Suprapubic skin (tissue), 4 donors: ENCODE measurements around the gene PARVA. TPM values are rescaled to one million over a fixed set of nuclear protein-coding genes. Genes with fewer than 3 reads are reported as not detected.

Experiments used
- DNase-seq, 2 donors: peaks; one replicate each; pipeline ENCODE4 v3.0.0-alpha.2; 2019; ENCODE audit warnings: low spot score in 2 of 2
- H3K27ac ChIP-seq: fragments of 200-600 bp; sonication (generic); one replicate; pipeline ENCODE4 v1.5.1; 2019
- H3K27me3 ChIP-seq: fragments of 200-600 bp; sonication (generic); one replicate; pipeline ENCODE4 v1.5.1; 2019
- H3K36me3 ChIP-seq: fragments of 200-600 bp; sonication (generic); one replicate; pipeline ENCODE4 v1.5.1; 2019
- H3K4me1 ChIP-seq: fragments of 200-600 bp; sonication (generic); one replicate; pipeline ENCODE4 v1.5.1; 2019
- H3K4me3 ChIP-seq: fragments of 200-600 bp; sonication (generic); one replicate; pipeline ENCODE4 v1.5.1; 2019; ENCODE audit warnings: mild to moderate bottlenecking
- H3K9me3 ChIP-seq: fragments of 200-600 bp; sonication (generic); one replicate; pipeline ENCODE4 v1.5.1; 2019
- EP300 ChIP-seq: sonication (generic); formaldehyde crosslinking; IDR thresholded peaks from one replicate; pipeline ENCODE4 v1.6.1; 2017; ENCODE audit warnings: antibody characterized with exemption
- POLR2A ChIP-seq, 2 donors: fragments of 450-650 bp; IDR thresholded peaks; one replicate each; pipeline ENCODE4 v1.6.1; 2017; ENCODE audit warnings: antibody characterized with exemption in 2 of 2, mild to moderate bottlenecking in 2 of 2, moderate library complexity in 2 of 2
- POLR2AphosphoS5 ChIP-seq, 3 donors: sonication (generic); formaldehyde crosslinking; IDR thresholded peaks; one replicate each; pipeline ENCODE4 v1.6.1; 2017; ENCODE audit warnings: antibody characterized with exemption in 3 of 3
- WGBS: methylation state at CpG from one replicate; pipeline ENCODE4 v1.1.5; 2018; 5-methylcytosine and 5-hydroxymethylcytosine counted together
- total RNA-seq, 4 donors: library from RNA; depleted of rRNA; stranded (reverse); fragments of >200 nt; gene quantifications; one replicate each; pipeline ENCODE4 v1.1.0, GENCODE V29; 2016
- TF ChIP-seq, protein P1 (sequence below), 2 donors: fragments of 200-600 bp in 1 of 2; fragments of 450-650 bp in 1 of 2; sonication (generic) in 1 of 2; IDR thresholded peaks; one replicate each; pipeline ENCODE4 v1.5.1; 2016 to 2019; ENCODE audit warnings: antibody characterized with exemption in 2 of 2, mild to moderate bottlenecking in 1 of 2, moderate library complexity in 1 of 2

The PARVA gene
- total RNA-seq, 4 donors from 2014 or later: 16.7 to 26.2 (median 21.4) TPM

DNA sequence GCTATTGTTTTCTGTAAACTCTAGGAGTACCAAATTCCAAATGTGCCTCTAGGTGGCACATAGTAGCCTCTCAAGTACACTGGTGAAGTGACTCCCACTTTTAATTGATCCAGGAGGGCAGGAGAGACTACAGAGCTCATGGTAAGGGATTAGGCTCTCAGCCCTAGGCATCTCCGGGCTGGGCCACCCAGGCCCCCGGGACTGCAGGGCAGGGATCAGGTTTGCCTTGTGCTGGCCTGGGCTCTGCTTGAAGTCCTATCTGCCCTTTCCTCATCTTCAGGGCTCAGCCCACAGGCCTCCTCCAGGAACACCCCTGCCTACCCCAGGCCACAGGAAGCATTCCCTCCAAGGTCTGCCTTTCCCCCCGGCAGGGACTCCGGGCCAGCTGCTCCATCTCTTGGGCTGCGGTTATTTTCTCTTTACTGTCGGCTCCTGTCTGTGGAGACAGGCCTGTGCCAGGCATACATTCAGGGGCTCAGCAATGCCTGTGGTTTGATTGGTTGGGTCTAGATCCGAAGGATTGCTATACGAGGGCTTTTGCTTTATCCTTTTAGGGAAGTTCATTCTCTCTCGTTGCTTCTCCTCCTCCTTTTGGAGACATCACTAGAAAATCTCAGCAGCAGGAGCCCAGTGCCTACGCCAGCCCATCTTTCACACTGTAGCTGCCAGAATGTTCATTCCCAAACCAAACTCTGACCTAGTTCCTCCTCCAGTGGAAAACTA lies 32.8 kb downstream of the PARVA start:
- WGBS: 49% methylated on average over 10 of the region's 10 CpGs
- DNase-seq: no peak
- Histone ChIP-seq H3K36me3 (no peaks in the 10 kb centered on the region), H3K27ac (peak overlapping the region; percentile 71), H3K4me3 (peak overlapping the region; percentile 9), H3K9me3 (no peaks in the 10 kb centered on the region), H3K27me3 (no peaks in the 10 kb centered on the region), H3K4me1 (peaks cover 58% of the 10 kb centered on the region)
- no peak for TF ChIP-seq POLR2AphosphoS5 (IDR thresholded peaks at IDR 0.05)
- TF ChIP-seq POLR2A (IDR thresholded peaks at IDR 0.05): no peak
- TF ChIP-seq, protein P1, sequence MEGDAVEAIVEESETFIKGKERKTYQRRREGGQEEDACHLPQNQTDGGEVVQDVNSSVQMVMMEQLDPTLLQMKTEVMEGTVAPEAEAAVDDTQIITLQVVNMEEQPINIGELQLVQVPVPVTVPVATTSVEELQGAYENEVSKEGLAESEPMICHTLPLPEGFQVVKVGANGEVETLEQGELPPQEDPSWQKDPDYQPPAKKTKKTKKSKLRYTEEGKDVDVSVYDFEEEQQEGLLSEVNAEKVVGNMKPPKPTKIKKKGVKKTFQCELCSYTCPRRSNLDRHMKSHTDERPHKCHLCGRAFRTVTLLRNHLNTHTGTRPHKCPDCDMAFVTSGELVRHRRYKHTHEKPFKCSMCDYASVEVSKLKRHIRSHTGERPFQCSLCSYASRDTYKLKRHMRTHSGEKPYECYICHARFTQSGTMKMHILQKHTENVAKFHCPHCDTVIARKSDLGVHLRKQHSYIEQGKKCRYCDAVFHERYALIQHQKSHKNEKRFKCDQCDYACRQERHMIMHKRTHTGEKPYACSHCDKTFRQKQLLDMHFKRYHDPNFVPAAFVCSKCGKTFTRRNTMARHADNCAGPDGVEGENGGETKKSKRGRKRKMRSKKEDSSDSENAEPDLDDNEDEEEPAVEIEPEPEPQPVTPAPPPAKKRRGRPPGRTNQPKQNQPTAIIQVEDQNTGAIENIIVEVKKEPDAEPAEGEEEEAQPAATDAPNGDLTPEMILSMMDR (IDR thresholded peaks at IDR 0.05): no peak

DNA sequence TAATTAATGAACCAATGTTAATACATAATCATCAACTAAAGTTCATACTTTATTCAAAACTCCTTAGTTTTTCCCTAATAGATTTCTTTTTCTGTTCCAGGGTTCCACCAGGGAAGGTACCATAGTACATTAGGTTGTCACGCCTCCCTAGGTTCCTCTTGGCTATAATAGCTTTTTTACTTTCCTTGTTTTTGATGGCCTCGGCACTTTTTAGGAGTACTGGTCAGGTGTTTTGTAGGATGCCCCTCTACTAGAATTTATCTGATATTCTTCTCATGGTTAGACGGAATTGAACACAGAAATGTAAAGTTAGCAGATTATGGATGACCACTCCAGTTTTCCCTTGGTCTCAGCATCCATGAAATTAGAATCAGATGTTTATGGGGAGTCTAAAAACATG lies 34.0 kb downstream of the PARVA start:
- Histone ChIP-seq H3K27me3 (no peaks in the 10 kb centered on the region), H3K36me3 (no peaks in the 10 kb centered on the region), H3K4me1 (peaks cover 58% of the 10 kb centered on the region), H3K9me3 (no peaks in the 10 kb centered on the region), H3K27ac (peak overlapping the region; percentile 71), H3K4me3 (no peak overlapping the region)
- WGBS: 85% methylated on average over 3 of the region's 3 CpGs
- no peak for DNase-seq
- TF ChIP-seq, protein P1 (IDR thresholded peaks at IDR 0.05): no peak
- no peak for TF ChIP-seq EP300
- TF ChIP-seq POLR2AphosphoS5 (IDR thresholded peaks at IDR 0.05): no peak
- TF ChIP-seq POLR2A (IDR thresholded peaks at IDR 0.05): no peak

DNA sequence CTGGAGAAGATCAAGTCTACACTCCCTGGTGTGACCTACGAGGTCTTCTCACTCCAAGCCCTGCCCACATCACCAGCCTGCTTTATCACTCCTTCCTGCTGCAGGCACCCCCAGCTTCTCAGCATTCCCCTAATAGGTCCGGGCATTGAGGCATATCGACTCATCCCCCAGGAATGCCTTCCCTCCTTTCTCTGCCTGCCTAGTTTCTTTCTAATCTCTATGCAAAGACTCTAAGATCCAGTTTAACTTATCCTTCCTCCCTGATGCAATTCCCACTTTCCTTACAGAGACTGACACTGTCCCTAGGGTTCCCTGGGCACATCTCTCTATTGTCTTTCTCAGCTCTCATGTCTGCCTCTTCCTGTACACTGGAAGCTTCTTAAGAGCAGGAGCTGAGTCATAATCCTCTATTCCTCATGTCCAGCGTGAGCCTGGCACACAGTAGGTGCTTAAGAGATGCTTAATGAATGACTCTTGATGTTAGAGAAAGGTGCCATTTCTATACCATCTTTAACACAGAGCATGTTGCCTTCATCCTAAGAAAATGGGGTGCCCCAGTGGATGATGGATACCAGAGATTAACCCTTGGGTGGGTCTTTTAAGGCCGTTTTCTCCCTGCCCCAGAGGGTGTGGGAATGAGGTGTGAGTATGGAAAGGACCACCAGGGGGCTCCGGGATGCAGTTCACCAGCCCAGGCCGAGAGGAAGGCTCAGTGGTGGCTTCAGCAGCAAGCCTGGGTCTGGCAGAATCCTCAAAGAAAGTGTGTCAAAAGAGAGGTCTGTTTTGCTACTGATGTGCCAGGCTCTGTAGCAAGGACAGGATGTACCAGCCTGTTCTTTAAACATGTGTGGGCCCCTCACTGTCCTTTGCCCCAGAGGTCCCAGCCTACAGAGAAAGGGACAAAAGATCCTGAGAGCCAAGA lies 34.7 kb downstream of the PARVA start:
- Histone ChIP-seq H3K27ac (peak overlapping the region; percentile 71), H3K4me3 (no peak overlapping the region), H3K9me3 (no peaks in the 10 kb centered on the region), H3K36me3 (no peaks in the 10 kb centered on the region), H3K4me1 (peaks cover 58% of the 10 kb centered on the region), H3K27me3 (no peaks in the 10 kb centered on the region)
- TF ChIP-seq POLR2AphosphoS5 (IDR thresholded peaks at IDR 0.05) (peak in 1 of 3 donors; percentile 66), POLR2A (IDR thresholded peaks at IDR 0.05) (no peak), EP300 (peak; percentile 69)
- TF ChIP-seq, protein P1 (IDR thresholded peaks at IDR 0.05): peak; percentile 36 to 61
- WGBS: 34% methylated on average over 7 of the region's 7 CpGs
- no peak for DNase-seq

DNA sequence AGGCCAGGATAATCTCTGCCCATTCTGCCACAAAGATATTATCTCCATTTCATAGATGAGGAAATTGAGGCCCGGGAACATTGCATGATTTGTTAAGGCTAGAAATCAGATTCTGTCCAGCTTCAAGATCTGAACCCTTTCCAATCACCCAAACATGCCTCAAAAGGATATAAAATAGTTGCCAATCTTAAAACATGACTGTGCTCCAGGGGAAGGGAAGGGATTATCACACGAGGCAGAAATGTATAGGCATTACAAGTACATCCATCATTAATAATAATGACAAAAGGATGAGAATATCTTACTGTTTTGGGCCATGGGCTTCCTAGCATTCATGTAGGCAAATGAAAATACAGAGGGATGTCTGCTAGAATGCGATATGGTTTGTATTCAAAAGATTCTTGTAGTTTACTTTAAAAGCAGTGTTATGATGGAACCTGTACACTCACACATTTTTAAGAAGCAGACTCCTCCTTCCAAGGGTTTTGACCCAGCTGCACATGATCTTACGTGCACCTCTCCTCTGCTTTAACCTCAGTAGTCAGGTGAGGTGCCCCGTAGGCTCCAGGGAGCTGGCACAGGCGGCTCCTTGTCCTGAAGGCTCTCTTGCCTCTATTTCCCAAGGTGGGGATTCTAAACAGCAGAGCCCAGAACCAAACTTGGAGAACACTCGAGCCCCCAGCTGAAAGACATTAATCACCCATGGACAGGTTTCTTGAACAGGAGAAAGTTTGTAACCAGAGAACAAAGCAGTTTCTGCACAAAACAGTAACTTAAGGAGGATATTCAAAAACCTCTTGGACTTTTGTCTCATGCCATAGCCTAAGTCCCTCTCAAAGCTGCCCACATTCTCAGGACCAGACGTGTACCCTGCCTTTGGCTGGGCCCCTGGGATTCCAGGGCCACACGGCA lies 36.0 kb downstream of the PARVA start:
- 37% methylated on average over 9 of the region's 9 CpGs for WGBS
- TF ChIP-seq POLR2A (IDR thresholded peaks at IDR 0.05) (no peak), POLR2AphosphoS5 (IDR thresholded peaks at IDR 0.05) (no peak), EP300 (no peak)
- TF ChIP-seq, protein P1 (IDR thresholded peaks at IDR 0.05): no peak
- H3K4me1 ChIP-seq: peaks cover 65% of the 10 kb centered on the region

More for the DNA sequence above, 36.0 kb downstream of the PARVA start:
- DNase-seq: no peak
- H3K9me3 ChIP-seq: no peaks in the 10 kb centered on the region
- H3K4me3 ChIP-seq: no peak overlapping the region
- no peaks in the 10 kb centered on the region for H3K36me3 ChIP-seq
- peak overlapping the region; percentile 71 for H3K27ac ChIP-seq
- H3K27me3 ChIP-seq: no peaks in the 10 kb centered on the region
